ENCODE data around the gene SCCPDH. TPM values are rescaled to one million over a fixed set of nuclear protein-coding genes. Genes with fewer than 3 reads are reported as not detected.

The SCCPDH gene
- total and polyA plus RNA-seq, 4 donors, result 52.1 to 84.3 (median 78.5) TPM

DNA sequence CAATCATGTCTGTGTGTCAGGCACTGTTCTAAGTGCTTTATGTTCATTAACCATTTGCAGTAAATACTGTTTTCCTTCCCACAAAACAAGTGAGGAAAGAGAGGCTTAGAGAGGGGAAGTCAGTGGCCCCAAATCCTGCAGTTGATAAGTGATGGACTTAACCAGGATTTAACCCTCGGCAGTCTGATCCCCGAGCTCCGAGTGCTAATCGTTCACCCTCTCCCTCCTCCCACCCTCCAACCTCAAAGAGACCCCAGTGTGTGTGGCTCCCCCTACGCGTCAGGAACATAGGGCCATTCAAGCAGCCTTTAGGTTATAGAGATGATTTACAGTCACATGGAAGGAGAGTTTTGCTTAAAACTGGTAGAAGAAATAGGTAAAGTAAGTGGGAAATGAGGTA, 47.2 kb downstream of the SCCPDH start:
- Histone ChIP-seq H3K9me3 (ENCODE audit: control insufficient read depth in 4 of 4, low read length in 3 of 4) (no peaks in the 10 kb centered on the region), H3K27ac (ENCODE audit: low read depth in 1 of 2, low read length in 2 of 2) (no peak overlapping the region), H3K27me3 (ENCODE audit: control insufficient read depth in 4 of 4, insufficient read depth in 4 of 4, low read length in 3 of 4) (no peaks in the 10 kb centered on the region), H3K4me1 (ENCODE audit: control insufficient read depth in 4 of 4, insufficient read depth in 4 of 4, low read length in 3 of 4) (peaks cover 0 to 7% (median 2%) of the 10 kb centered on the region in 4 donors), H3K9ac (ENCODE audit: low read depth in 1 of 2, low read length in 2 of 2) (no peak overlapping the region), H3K4me3 (ENCODE audit: low read depth in 1 of 3, low read length in 3 of 3) (no peak overlapping the region), H3K36me3 (ENCODE audit: control insufficient read depth in 4 of 4, insufficient read depth in 3 of 4, low read depth in 1 of 4, low read length in 3 of 4) (peaks cover 11 to 63% (median 37%) of the 10 kb centered on the region in 4 donors)
- no peak for DNase-seq (ENCODE audit: low spot score)
- TF ChIP-seq FOXA1 (IDR thresholded peaks at IDR 0.05) (no peak), EGR1 (IDR thresholded peaks at IDR 0.05; ENCODE audit: low read depth in 2 of 2) (no peak), GABPA (IDR thresholded peaks at IDR 0.05 in 1 of 2, conservative IDR thresholded peaks at IDR 0.05 in 1 of 2) (no peak), YY1 (IDR thresholded peaks at IDR 0.05) (no peak), RXRA (IDR thresholded peaks at IDR 0.05) (no peak), NR2F2 (IDR thresholded peaks at IDR 0.05) (no peak), TAF1 (conservative IDR thresholded peaks at IDR 0.05) (no peak), HNF4G (IDR thresholded peaks at IDR 0.05) (no peak), HNF4A (conservative IDR thresholded peaks at IDR 0.05) (no peak), FOXA2 (IDR thresholded peaks at IDR 0.05) (no peak), RAD21 (IDR thresholded peaks at IDR 0.05) (no peak), JUND (IDR thresholded peaks at IDR 0.05) (no peak), SP1 (IDR thresholded peaks at IDR 0.05) (no peak)
- TF ChIP-seq, protein P1, sequence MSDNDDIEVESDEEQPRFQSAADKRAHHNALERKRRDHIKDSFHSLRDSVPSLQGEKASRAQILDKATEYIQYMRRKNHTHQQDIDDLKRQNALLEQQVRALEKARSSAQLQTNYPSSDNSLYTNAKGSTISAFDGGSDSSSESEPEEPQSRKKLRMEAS (IDR thresholded peaks at IDR 0.05), result no peak
- TF ChIP-seq, protein P2, sequence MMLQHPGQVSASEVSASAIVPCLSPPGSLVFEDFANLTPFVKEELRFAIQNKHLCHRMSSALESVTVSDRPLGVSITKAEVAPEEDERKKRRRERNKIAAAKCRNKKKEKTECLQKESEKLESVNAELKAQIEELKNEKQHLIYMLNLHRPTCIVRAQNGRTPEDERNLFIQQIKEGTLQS (IDR thresholded peaks at IDR 0.05), result no peak
- TF ChIP-seq, protein P3, sequence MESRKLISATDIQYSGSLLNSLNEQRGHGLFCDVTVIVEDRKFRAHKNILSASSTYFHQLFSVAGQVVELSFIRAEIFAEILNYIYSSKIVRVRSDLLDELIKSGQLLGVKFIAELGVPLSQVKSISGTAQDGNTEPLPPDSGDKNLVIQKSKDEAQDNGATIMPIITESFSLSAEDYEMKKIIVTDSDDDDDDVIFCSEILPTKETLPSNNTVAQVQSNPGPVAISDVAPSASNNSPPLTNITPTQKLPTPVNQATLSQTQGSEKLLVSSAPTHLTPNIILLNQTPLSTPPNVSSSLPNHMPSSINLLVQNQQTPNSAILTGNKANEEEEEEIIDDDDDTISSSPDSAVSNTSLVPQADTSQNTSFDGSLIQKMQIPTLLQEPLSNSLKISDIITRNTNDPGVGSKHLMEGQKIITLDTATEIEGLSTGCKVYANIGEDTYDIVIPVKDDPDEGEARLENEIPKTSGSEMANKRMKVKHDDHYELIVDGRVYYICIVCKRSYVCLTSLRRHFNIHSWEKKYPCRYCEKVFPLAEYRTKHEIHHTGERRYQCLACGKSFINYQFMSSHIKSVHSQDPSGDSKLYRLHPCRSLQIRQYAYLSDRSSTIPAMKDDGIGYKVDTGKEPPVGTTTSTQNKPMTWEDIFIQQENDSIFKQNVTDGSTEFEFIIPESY (IDR thresholded peaks at IDR 0.05), result no peak
- TF ChIP-seq, protein P4, sequence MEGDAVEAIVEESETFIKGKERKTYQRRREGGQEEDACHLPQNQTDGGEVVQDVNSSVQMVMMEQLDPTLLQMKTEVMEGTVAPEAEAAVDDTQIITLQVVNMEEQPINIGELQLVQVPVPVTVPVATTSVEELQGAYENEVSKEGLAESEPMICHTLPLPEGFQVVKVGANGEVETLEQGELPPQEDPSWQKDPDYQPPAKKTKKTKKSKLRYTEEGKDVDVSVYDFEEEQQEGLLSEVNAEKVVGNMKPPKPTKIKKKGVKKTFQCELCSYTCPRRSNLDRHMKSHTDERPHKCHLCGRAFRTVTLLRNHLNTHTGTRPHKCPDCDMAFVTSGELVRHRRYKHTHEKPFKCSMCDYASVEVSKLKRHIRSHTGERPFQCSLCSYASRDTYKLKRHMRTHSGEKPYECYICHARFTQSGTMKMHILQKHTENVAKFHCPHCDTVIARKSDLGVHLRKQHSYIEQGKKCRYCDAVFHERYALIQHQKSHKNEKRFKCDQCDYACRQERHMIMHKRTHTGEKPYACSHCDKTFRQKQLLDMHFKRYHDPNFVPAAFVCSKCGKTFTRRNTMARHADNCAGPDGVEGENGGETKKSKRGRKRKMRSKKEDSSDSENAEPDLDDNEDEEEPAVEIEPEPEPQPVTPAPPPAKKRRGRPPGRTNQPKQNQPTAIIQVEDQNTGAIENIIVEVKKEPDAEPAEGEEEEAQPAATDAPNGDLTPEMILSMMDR (IDR thresholded peaks at IDR 0.05; ENCODE audit: low read depth, low read length, missing input control), result no peak
- 96% methylated on average over 6 of the region's 6 CpGs for WGBS

DNA sequence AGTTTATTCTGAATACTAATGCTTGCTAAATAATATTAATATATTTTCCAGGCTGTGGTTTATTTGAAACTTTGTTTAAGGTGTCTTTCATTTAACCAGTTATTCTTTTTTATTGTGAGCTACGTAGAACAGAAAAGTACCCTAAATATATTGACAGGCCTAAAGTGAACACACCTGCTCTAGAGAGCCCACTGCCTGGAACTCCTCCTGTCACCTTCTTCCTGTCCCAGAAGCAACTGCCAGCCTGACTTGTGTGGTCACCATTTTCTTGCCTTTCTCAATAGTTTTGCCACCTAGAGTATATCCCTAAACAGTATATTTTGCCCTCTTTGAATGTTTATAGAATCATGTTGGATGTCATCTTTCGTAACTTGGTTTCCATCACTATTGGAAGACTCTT, 48.5 kb downstream of the SCCPDH start:
- 96% methylated on average over 2 of the region's 2 CpGs for WGBS
- TF ChIP-seq, protein P3 (IDR thresholded peaks at IDR 0.05), result no peak
- TF ChIP-seq SP1 (IDR thresholded peaks at IDR 0.05), result no peak
- TF ChIP-seq, protein P5, sequence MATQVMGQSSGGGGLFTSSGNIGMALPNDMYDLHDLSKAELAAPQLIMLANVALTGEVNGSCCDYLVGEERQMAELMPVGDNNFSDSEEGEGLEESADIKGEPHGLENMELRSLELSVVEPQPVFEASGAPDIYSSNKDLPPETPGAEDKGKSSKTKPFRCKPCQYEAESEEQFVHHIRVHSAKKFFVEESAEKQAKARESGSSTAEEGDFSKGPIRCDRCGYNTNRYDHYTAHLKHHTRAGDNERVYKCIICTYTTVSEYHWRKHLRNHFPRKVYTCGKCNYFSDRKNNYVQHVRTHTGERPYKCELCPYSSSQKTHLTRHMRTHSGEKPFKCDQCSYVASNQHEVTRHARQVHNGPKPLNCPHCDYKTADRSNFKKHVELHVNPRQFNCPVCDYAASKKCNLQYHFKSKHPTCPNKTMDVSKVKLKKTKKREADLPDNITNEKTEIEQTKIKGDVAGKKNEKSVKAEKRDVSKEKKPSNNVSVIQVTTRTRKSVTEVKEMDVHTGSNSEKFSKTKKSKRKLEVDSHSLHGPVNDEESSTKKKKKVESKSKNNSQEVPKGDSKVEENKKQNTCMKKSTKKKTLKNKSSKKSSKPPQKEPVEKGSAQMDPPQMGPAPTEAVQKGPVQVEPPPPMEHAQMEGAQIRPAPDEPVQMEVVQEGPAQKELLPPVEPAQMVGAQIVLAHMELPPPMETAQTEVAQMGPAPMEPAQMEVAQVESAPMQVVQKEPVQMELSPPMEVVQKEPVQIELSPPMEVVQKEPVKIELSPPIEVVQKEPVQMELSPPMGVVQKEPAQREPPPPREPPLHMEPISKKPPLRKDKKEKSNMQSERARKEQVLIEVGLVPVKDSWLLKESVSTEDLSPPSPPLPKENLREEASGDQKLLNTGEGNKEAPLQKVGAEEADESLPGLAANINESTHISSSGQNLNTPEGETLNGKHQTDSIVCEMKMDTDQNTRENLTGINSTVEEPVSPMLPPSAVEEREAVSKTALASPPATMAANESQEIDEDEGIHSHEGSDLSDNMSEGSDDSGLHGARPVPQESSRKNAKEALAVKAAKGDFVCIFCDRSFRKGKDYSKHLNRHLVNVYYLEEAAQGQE (IDR thresholded peaks at IDR 0.05), result no peak
- TF ChIP-seq RAD21 (IDR thresholded peaks at IDR 0.05), result no peak
- TF ChIP-seq, protein P4 (IDR thresholded peaks at IDR 0.05; ENCODE audit: low read depth, low read length, missing input control), result no peak
- H3K4me3 ChIP-seq (ENCODE audit: low read depth in 1 of 3, low read length in 3 of 3), result no peak overlapping the region
- DNase-seq (ENCODE audit: low spot score), result no peak
- H3K36me3 ChIP-seq (ENCODE audit: control insufficient read depth in 4 of 4, insufficient read depth in 3 of 4, low read depth in 1 of 4, low read length in 3 of 4), result peaks cover 13 to 62% (median 44%) of the 10 kb centered on the region in 4 donors
- peaks cover 0 to 7% (median 2%) of the 10 kb centered on the region in 4 donors for H3K4me1 ChIP-seq (ENCODE audit: control insufficient read depth in 4 of 4, insufficient read depth in 4 of 4, low read length in 3 of 4)
- H3K27me3 ChIP-seq (ENCODE audit: control insufficient read depth in 4 of 4, insufficient read depth in 4 of 4, low read length in 3 of 4), result no peaks in the 10 kb centered on the region
- no peaks in the 10 kb centered on the region for H3K9me3 ChIP-seq (ENCODE audit: control insufficient read depth in 4 of 4, low read length in 3 of 4)
- no peak overlapping the region for H3K9ac ChIP-seq (ENCODE audit: low read depth in 1 of 2, low read length in 2 of 2)
- no peak overlapping the region for H3K27ac ChIP-seq (ENCODE audit: low read depth in 1 of 2, low read length in 2 of 2)

Data from liver (tissue), 9 donors.